Stomach (tissue), 4 donors: Measurements from ENCODE around the gene CMTM7.

Source experiments
- CTCF ChIP-seq, 7 experiments: fragments of 450-650 bp in 4 of 7; fragments of 200-600 bp in 3 of 7; sonication (generic) in 3 of 7; IDR thresholded peaks; one replicate each; pipeline ENCODE4 v1.5.1; 2016 to 2019; ENCODE audit warnings: antibody characterized with exemption in 7 of 7, control low read depth in 2 of 7, mild to moderate bottlenecking in 1 of 7
- EP300 ChIP-seq: sonication (generic); formaldehyde crosslinking; IDR thresholded peaks from one replicate; pipeline ENCODE4 v1.6.1; 2017; ENCODE audit warnings: antibody characterized with exemption
- POLR2A ChIP-seq, 4 donors: fragments of 450-650 bp; IDR thresholded peaks; one replicate each; pipeline ENCODE4 v1.6.1; 2016; ENCODE audit warnings: antibody characterized with exemption in 4 of 4, control low read depth in 2 of 4, mild to moderate bottlenecking in 1 of 4, moderate library complexity in 1 of 4
- POLR2AphosphoS5 ChIP-seq, 3 donors: sonication (generic); formaldehyde crosslinking; IDR thresholded peaks; one replicate each; pipeline ENCODE4 v1.6.1; 2016; ENCODE audit warnings: antibody characterized with exemption in 3 of 3

- TF ChIP-seq POLR2A (IDR thresholded peaks at IDR 0.05) (no peak), CTCF (IDR thresholded peaks at IDR 0.05) (no peak), POLR2AphosphoS5 (IDR thresholded peaks at IDR 0.05) (no peak), EP300 (no peak)
These were observed 9.5 kb downstream of the CMTM7 start for GRCh38 chr3:32401126-32401525.
